HG03469 (cell line): ENCODE results near the gene IL15RA.
"Not testable (repeated sequence)": the region's sequence is repeated elsewhere in the genome, so short reads cannot be mapped to it uniquely, and the experiment has no call there.

Source experiments
- ATAC-seq: cut with Tn5 transposase; IDR thresholded peaks from one replicate; pipeline ENCODE4 v1.9.1; 2021; ENCODE audit warnings: mild to moderate bottlenecking, moderate library complexity, moderate number of reproducible peaks; ENCODE audit not compliant: unreplicated experiment

Gene IL15RA

GRCh38 chr10:5933909-5934546 lies 43.3 kb downstream of the IL15RA start:
- no peak for ATAC-seq

GRCh38 chr10:5932345-5932744 lies 45.0 kb downstream of the IL15RA start:
- ATAC-seq = no peak

GRCh38 chr10:5930272-5930671 lies 47.1 kb downstream of the IL15RA start:
- no peak for ATAC-seq

- ATAC-seq = no peak
These were observed 47.9 kb downstream of the IL15RA start for GRCh38 chr10:5929442-5929841.

GRCh38 chr10:5927306-5927705 lies 50.0 kb downstream of the IL15RA start:
- ATAC-seq = no peak

GRCh38 chr10:5924889-5925288 lies 52.5 kb downstream of the IL15RA start:
- ATAC-seq = no peak

GRCh38 chr10:5921746-5922145 lies 55.6 kb downstream of the IL15RA start:
- no peak for ATAC-seq

GRCh38 chr10:5919568-5919967 lies 57.8 kb downstream of the IL15RA start:
- ATAC-seq = no peak

GRCh38 chr10:5918763-5919162 lies 58.6 kb downstream of the IL15RA start:
- ATAC-seq = no peak

- ATAC-seq = no peak
These were observed 60.0 kb downstream of the IL15RA start for GRCh38 chr10:5917305-5917704.

- no peak for ATAC-seq
These were observed 61.9 kb downstream of the IL15RA start for GRCh38 chr10:5915451-5915850.

- no peak for ATAC-seq
These were observed 63.6 kb downstream of the IL15RA start for GRCh38 chr10:5913736-5914135.

GRCh38 chr10:5911670-5912069 lies 65.7 kb downstream of the IL15RA start:
- ATAC-seq = no peak

GRCh38 chr10:5910323-5911100 lies 66.8 kb downstream of the IL15RA start:
- ATAC-seq = no peak

- not testable (repeated sequence) for ATAC-seq
These were observed 68.7 kb downstream of the IL15RA start for GRCh38 chr10:5908676-5909075.

- no peak for ATAC-seq
These were observed 70.7 kb downstream of the IL15RA start for GRCh38 chr10:5906651-5907050.

- no peak for ATAC-seq
These were observed 71.4 kb downstream of the IL15RA start for GRCh38 chr10:5905854-5906507.

- peak; percentile 96 for ATAC-seq
These were observed 73.1 kb downstream of the IL15RA start for GRCh38 chr10:5904227-5904626.

GRCh38 chr10:5903563-5903962 lies 73.8 kb downstream of the IL15RA start:
- ATAC-seq = no peak

GRCh38 chr10:5902511-5903274 lies 74.7 kb downstream of the IL15RA start:
- no peak for ATAC-seq
